Measurements from ENCODE around the gene OR51I1.

Gene OR51I1

GRCh38 chr11:5441414-5441813, at the start of gene OR51I1:
Gene OR51I1, minus strand, starts transcription at chr11:5441514. Its CDS starts 0 bp downstream, at chr11:5441514.
- no peak for TF ChIP-seq CTCF (IDR thresholded peaks at IDR 0.05; ENCODE audit: extremely low read depth, missing control alignments)
- DNase-seq (ENCODE audit: low spot score), result no peak

- DNase-seq (ENCODE audit: low spot score), result no peak
- TF ChIP-seq CTCF (IDR thresholded peaks at IDR 0.05; ENCODE audit: extremely low read depth, missing control alignments), result no peak
Observed at GRCh38 chr11:5489576-5490357, 48.5 kb upstream of the OR51I1 start.

GRCh38 chr11:5488798-5489399, 47.6 kb upstream of the OR51I1 start:
- no peak for TF ChIP-seq CTCF (IDR thresholded peaks at IDR 0.05; ENCODE audit: extremely low read depth, missing control alignments)
- DNase-seq (ENCODE audit: low spot score), result no peak

GRCh38 chr11:5488385-5488784, 47.1 kb upstream of the OR51I1 start, which contains the start of gene OR52D1:
Gene OR52D1, plus strand, starts transcription at chr11:5488685. Its CDS starts 22 bp downstream, at chr11:5488707.
- no peak for TF ChIP-seq CTCF (IDR thresholded peaks at IDR 0.05; ENCODE audit: extremely low read depth, missing control alignments)
- no peak for DNase-seq (ENCODE audit: low spot score)

- DNase-seq (ENCODE audit: low spot score), result no peak
- no peak for TF ChIP-seq CTCF (IDR thresholded peaks at IDR 0.05; ENCODE audit: extremely low read depth, missing control alignments)
Observed at GRCh38 chr11:5486421-5486820, 45.1 kb upstream of the OR51I1 start.

- DNase-seq (ENCODE audit: low spot score), result no peak
- no peak for TF ChIP-seq CTCF (IDR thresholded peaks at IDR 0.05; ENCODE audit: extremely low read depth, missing control alignments)
Observed at GRCh38 chr11:5486003-5486402, 44.7 kb upstream of the OR51I1 start.

GRCh38 chr11:5476186-5476819, 35.0 kb upstream of the OR51I1 start:
- peak; percentile 71 for TF ChIP-seq CTCF (IDR thresholded peaks at IDR 0.05; ENCODE audit: extremely low read depth, missing control alignments)
- DNase-seq (ENCODE audit: low spot score), result peak; percentile 65
